GM12873 (cell line): Measurements from ENCODE around the gene SCUBE3.

Experiments
- CTCF ChIP-seq: IDR thresholded peaks from 2 replicates; pipeline ENCODE4 v1.5.1; 2012; ENCODE audit warnings: low read depth, mild to moderate bottlenecking, moderate library complexity, low read length, control low read depth; ENCODE audit not compliant: insufficient read depth; ENCODE audit errors: missing control alignments

SCUBE3 gene

GRCh38 chr6:35197196-35197595 is 16.6 kb upstream of the SCUBE3 start:
- TF ChIP-seq CTCF, result no peak

GRCh38 chr6:35199866-35200265 is 13.9 kb upstream of the SCUBE3 start:
- TF ChIP-seq CTCF, result no peak

GRCh38 chr6:35202066-35202546 is 11.7 kb upstream of the SCUBE3 start:
- TF ChIP-seq CTCF, result no peak

GRCh38 chr6:35203152-35203670 is 10.5 kb upstream of the SCUBE3 start:
- TF ChIP-seq CTCF, result no peak

- TF ChIP-seq CTCF, result no peak
Observed at GRCh38 chr6:35203680-35204079, 10.1 kb upstream of the SCUBE3 start.

- TF ChIP-seq CTCF, result no peak
Observed at GRCh38 chr6:35206346-35206745, 7.4 kb upstream of the SCUBE3 start.

GRCh38 chr6:35208419-35208818 is 5.3 kb upstream of the SCUBE3 start:
- TF ChIP-seq CTCF, result no peak
